Measurements from ENCODE around the gene TMEM140. TPM values are rescaled to one million over a fixed set of nuclear protein-coding genes. Genes with fewer than 3 reads are reported as not detected.

TMEM140 gene
- total RNA-seq, 3 donors from 2014 or later = 14.7 to 30.1 (median 20.9) TPM

- H3K4me3 ChIP-seq = no peak overlapping the region
- H3K9me3 ChIP-seq = no peaks in the 10 kb centered on the region
- peaks cover 3% of the 10 kb centered on the region for H3K36me3 ChIP-seq (ENCODE audit: low read depth)
- intact Hi-C loops (cut with DNase I, micrococcal nuclease) = no loop called here
- TF ChIP-seq, protein P1, sequence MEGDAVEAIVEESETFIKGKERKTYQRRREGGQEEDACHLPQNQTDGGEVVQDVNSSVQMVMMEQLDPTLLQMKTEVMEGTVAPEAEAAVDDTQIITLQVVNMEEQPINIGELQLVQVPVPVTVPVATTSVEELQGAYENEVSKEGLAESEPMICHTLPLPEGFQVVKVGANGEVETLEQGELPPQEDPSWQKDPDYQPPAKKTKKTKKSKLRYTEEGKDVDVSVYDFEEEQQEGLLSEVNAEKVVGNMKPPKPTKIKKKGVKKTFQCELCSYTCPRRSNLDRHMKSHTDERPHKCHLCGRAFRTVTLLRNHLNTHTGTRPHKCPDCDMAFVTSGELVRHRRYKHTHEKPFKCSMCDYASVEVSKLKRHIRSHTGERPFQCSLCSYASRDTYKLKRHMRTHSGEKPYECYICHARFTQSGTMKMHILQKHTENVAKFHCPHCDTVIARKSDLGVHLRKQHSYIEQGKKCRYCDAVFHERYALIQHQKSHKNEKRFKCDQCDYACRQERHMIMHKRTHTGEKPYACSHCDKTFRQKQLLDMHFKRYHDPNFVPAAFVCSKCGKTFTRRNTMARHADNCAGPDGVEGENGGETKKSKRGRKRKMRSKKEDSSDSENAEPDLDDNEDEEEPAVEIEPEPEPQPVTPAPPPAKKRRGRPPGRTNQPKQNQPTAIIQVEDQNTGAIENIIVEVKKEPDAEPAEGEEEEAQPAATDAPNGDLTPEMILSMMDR (IDR thresholded peaks at IDR 0.05) = no peak
- DNase-seq = no peak
- no peak for ATAC-seq
- H3K4me1 ChIP-seq (ENCODE audit: low read depth) = no peaks in the 10 kb centered on the region
These were observed 42.1 kb downstream of the TMEM140 start for GRCh38 chr7:135189961-135190360.

- TF ChIP-seq, protein P1 (IDR thresholded peaks at IDR 0.05) = no peak
- intact Hi-C loops (cut with DNase I, micrococcal nuclease) = no loop called here
- H3K9me3 ChIP-seq = no peaks in the 10 kb centered on the region
- ATAC-seq = no peak
- H3K4me1 ChIP-seq (ENCODE audit: low read depth) = no peaks in the 10 kb centered on the region
- no peak for DNase-seq
- peaks cover 3% of the 10 kb centered on the region for H3K36me3 ChIP-seq (ENCODE audit: low read depth)
- H3K4me3 ChIP-seq = no peak overlapping the region
These were observed 42.8 kb downstream of the TMEM140 start for GRCh38 chr7:135190703-135191102.

DNA sequence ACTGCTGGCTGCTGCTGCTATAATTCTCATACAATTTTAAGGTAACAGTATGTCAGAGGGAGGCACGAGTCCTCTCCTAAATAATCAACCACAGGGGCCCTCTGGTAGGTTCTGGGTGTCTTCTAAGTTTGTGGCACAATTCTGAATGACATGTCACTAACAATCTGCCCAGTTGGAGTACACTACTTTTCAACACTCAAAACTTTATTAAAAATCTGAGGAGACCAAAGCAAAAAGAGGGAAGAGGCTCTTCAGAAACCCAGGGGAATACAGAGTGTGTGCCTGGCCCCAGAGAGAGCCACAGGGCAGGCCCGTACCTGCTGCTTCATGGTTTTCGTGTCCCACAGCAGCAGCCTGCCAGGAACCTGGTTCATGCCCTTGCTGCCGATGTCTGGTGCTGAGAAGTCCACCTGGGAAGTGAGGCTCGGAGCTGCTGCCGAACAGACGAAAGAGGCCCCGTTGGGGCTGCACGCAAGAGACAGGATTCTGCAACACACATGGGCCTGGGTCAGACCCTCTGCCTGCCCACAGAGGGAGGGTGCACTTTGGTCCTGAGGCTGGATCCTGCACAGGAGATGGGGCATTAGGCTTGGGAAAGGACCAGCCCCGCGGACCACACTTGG, 45.2 kb downstream of the TMEM140 start:
- intact Hi-C loops (cut with DNase I, micrococcal nuclease) = no loop called here
- no peak for ATAC-seq
- TF ChIP-seq, protein P1 (IDR thresholded peaks at IDR 0.05) = no peak

GRCh38 chr7:135193615-135194081, 45.8 kb downstream of the TMEM140 start:
- H3K9me3 ChIP-seq = no peaks in the 10 kb centered on the region
- intact Hi-C loops (cut with DNase I, micrococcal nuclease) = no loop called here
- no peak for ATAC-seq
- no peak overlapping the region for H3K4me3 ChIP-seq
- DNase-seq = no peak
- TF ChIP-seq, protein P1 (IDR thresholded peaks at IDR 0.05) = no peak
- no peaks in the 10 kb centered on the region for H3K36me3 ChIP-seq (ENCODE audit: low read depth)
- H3K4me1 ChIP-seq (ENCODE audit: low read depth) = no peaks in the 10 kb centered on the region

More for the DNA sequence above, 45.2 kb downstream of the TMEM140 start:
- Histone ChIP-seq H3K36me3 (ENCODE audit: low read depth) (no peaks in the 10 kb centered on the region), H3K4me3 (no peak overlapping the region), H3K9me3 (no peaks in the 10 kb centered on the region), H3K4me1 (ENCODE audit: low read depth) (no peaks in the 10 kb centered on the region)
- DNase-seq = no peak

DNA sequence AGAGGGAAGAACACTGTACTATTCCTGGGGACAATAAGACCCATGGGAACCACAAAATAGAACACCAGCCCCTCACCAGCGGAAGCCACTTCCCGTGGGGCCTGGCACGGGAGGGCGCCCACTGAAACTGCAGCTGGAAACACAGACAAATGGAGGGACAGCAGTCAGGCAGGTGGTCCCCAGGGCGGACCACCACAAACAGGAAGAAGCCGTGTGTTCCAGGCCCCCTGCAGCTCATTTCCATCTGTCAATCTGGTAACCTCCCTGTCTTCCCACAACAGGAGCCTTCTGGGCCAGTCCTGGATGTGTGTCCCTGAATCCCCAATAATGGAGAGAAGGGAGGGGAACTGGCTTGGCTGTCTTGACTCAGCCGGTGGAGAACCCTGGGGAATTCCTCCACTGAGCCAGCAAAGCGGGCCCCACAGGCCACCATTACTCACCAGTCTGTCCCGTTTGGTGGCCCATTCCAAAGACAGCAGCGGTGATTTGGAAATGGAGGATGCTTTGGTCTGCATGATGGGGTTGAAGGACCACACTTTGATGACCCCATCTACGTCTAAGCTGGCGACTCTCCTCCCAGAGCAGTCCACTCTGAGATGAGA, 46.7 kb downstream of the TMEM140 start:
- no peaks in the 10 kb centered on the region for H3K36me3 ChIP-seq (ENCODE audit: low read depth)
- intact Hi-C loops (cut with DNase I, micrococcal nuclease) = no loop called here
- H3K9me3 ChIP-seq = no peaks in the 10 kb centered on the region
- TF ChIP-seq, protein P1 (IDR thresholded peaks at IDR 0.05) = no peak
- H3K4me1 ChIP-seq (ENCODE audit: low read depth) = no peaks in the 10 kb centered on the region
- ATAC-seq (no peak), DNase-seq (no peak)
- no peak overlapping the region for H3K4me3 ChIP-seq

All from mucosa of descending colon (tissue), 3 donors.